Measurements from ENCODE around the gene IBSP.

DNA sequence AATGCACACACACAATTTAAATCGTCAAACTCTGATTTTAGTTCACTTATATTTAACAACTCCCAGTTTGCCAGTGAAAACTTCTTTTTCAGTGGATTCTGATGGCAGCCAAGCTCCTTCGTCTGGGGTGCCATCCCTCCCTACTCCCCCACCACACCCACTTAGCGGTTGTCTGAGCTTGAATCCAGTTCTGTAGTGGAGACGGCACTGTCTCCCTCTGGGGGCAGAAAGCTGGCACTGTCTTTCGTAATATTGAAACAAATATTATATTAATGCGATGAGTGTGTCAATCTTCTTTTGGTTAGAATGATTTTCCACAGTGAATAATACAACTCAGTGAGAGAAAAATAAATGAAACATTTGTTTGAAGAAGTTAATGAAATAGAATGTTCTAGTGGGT is 38.9 kb downstream of the IBSP start:
- no peak for TF ChIP-seq EP300 (IDR thresholded peaks at IDR 0.05)
- TF ChIP-seq, protein P1, sequence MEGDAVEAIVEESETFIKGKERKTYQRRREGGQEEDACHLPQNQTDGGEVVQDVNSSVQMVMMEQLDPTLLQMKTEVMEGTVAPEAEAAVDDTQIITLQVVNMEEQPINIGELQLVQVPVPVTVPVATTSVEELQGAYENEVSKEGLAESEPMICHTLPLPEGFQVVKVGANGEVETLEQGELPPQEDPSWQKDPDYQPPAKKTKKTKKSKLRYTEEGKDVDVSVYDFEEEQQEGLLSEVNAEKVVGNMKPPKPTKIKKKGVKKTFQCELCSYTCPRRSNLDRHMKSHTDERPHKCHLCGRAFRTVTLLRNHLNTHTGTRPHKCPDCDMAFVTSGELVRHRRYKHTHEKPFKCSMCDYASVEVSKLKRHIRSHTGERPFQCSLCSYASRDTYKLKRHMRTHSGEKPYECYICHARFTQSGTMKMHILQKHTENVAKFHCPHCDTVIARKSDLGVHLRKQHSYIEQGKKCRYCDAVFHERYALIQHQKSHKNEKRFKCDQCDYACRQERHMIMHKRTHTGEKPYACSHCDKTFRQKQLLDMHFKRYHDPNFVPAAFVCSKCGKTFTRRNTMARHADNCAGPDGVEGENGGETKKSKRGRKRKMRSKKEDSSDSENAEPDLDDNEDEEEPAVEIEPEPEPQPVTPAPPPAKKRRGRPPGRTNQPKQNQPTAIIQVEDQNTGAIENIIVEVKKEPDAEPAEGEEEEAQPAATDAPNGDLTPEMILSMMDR (IDR thresholded peaks at IDR 0.05), result peak; percentile 7 to 24 (median 13)
- no peak for TF ChIP-seq POLR2A (IDR thresholded peaks at IDR 0.05; ENCODE audit: low read depth)
